ENCODE measurements around the gene VPS26C. TPM values are rescaled to one million over a fixed set of nuclear protein-coding genes. Genes with fewer than 3 reads are reported as not detected.
A peak's percentile ranks its signal among the peaks of the same experiment; 100 is the strongest.
"Not testable (repeated sequence)": the region's sequence is repeated elsewhere in the genome, so short reads cannot be mapped to it uniquely, and the experiment has no call there.

Gene VPS26C
- total and polyA plus RNA-seq, 9 of the 15 experiments (the other 6 are each of a cell fraction or from before 2014, with no cell fraction given), result 32.8 to 48.7 (median 42.1) TPM

DNA sequence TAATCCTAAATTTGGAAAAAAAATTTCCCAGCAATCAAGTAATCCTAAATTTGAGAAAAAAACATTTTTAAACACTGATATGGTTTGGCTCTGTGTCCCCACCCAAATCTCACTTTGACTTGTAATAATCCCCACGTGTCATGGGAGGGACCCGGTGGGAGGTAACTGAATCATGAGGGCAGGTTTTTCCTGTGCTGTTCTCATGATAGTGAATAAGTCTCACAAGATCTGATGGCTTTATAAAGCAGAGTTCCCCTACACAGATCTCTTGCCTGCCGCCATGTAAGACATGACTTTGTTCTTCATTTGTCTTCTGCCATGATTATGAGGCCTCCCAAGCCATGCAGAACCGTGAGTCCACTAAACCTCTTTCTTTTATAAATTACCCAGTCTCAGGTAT, 12.1 kb upstream of the VPS26C start:
- H3K9me3 ChIP-seq (replicated peaks; ENCODE audit: control insufficient read depth, insufficient read depth, low read depth, low read length); H3K27ac ChIP-seq (ENCODE audit: extremely low read depth, low read depth, low read length); BruUV-seq (replicated peaks); H2AFZ ChIP-seq (ENCODE audit: low read depth, low read length); DNase-seq (ENCODE audit: extremely low read depth in 1 of 4, low spot score in 3 of 4); FAIRE-seq; H3K9me1 ChIP-seq (ENCODE audit: control insufficient read depth, insufficient read depth, low read length); ATAC-seq; CTCF ChIA-PET (ENCODE audit: low intra/inter-chr PET ratio); H3K4me3 ChIP-seq; intact Hi-C loops (cut with micrococcal nuclease); H3K9ac ChIP-seq (ENCODE audit: insufficient read depth in 1 of 2, low read depth in 2 of 2, low read length in 2 of 2); H3K36me3 ChIP-seq (ENCODE audit: control insufficient read depth, insufficient read depth, low read length); in situ Hi-C loops (cut with MboI); H3K79me2 ChIP-seq (ENCODE audit: control insufficient read depth, insufficient read depth, low read length); POLR2A ChIA-PET; H3K27me3 ChIP-seq (ENCODE audit: control insufficient read depth in 2 of 2, insufficient read depth in 2 of 2, low read length in 2 of 2); H4K20me1 ChIP-seq (replicated peaks; ENCODE audit: control insufficient read depth, insufficient read depth, low read length); H3K4me1 ChIP-seq (replicated peaks in 1 of 2; ENCODE audit: control insufficient read depth in 2 of 2, insufficient read depth in 2 of 2, low read length in 2 of 2); H3K4me2 ChIP-seq (ENCODE audit: insufficient read depth, low read length): not testable (repeated sequence)
- TF ChIP-seq TRIM24 (IDR thresholded peaks at IDR 0.05), result 0 out of 4 replicates have a peak, but pooled peaks of 1 of the 2 experiments have one; percentile 15
- TF ChIP-seq CC2D1A (IDR thresholded peaks at IDR 0.05), result peak; percentile 51; the same call in 1 of the 2 replicates
- peak; percentile 36 for TF ChIP-seq ZFP36 (IDR thresholded peaks at IDR 0.05; ENCODE audit: low read depth, low read length, partially characterized antibody)
- TF ChIP-seq TRIM28 (IDR thresholded peaks at IDR 0.05), result 0 out of 2 replicates have a peak, but pooled peaks have one; percentile 45
- 36% methylated on average over 4 of the region's 4 CpGs for WGBS (ENCODE audit: insufficient coverage, low coverage, missing lambda C conversion rate)

DNA sequence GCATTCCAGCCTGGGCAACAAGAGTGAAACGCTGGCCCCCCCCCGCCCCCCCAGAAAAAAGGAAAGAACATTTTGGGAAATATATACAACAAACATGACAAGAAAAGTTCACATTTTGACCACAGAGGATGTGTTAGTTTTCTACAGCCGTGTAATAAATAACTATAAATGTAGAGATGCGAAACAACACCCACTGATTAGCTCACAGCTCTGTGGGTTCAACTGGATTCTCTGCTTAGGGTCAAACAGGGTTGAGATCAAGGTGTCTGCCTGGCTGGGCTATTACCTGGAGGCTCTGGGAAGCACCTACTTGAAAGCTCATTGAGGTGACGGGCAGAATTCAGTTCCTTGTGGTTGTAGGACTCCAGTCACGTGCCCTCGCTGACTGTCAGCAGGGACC, 11.1 kb upstream of the VPS26C start:
- Histone ChIP-seq H2AFZ (ENCODE audit: low read depth, low read length) (no peak overlapping the region), H3K4me2 (ENCODE audit: insufficient read depth, low read length) (no peak overlapping the region), H3K79me2 (ENCODE audit: control insufficient read depth, insufficient read depth, low read length) (no peaks in the 10 kb centered on the region), H3K9ac (ENCODE audit: insufficient read depth in 1 of 2, low read depth in 2 of 2, low read length in 2 of 2) (no peak overlapping the region), H3K4me3 (no peak overlapping the region), H3K9me1 (ENCODE audit: control insufficient read depth, insufficient read depth, low read length) (no peaks in the 10 kb centered on the region), H3K36me3 (ENCODE audit: control insufficient read depth, insufficient read depth, low read length) (no peaks in the 10 kb centered on the region), H3K4me1 (replicated peaks in 1 of 2; ENCODE audit: control insufficient read depth in 2 of 2, insufficient read depth in 2 of 2, low read length in 2 of 2) (peaks cover 0 to 3% of the 10 kb centered on the region in 2 experiments; a peak in 1 of 5 replicates), H3K27ac (ENCODE audit: extremely low read depth, low read depth, low read length) (no peak overlapping the region), H4K20me1 (replicated peaks; ENCODE audit: control insufficient read depth, insufficient read depth, low read length) (no peaks in the 10 kb centered on the region), H3K9me3 (replicated peaks; ENCODE audit: control insufficient read depth, insufficient read depth, low read depth, low read length) (no peaks in the 10 kb centered on the region; the same call in 1 of the 2 replicates), H3K27me3 (ENCODE audit: control insufficient read depth in 2 of 2, insufficient read depth in 2 of 2, low read length in 2 of 2) (no peaks in the 10 kb centered on the region)
- no peak for TF ChIP-seq CHD2 (IDR thresholded peaks at IDR 0.05; ENCODE audit: low read depth, low read length)
- no peak for TF ChIP-seq WHSC1 (IDR thresholded peaks at IDR 0.05; ENCODE audit: low read length)
- TF ChIP-seq CEBPB (tag; IDR thresholded peaks at IDR 0.05), result no peak
- no peak for TF ChIP-seq ZNF436 (CRISPR knock-in tag; IDR thresholded peaks at IDR 0.05)
- no peak for TF ChIP-seq SAP30 (IDR thresholded peaks at IDR 0.05; ENCODE audit: borderline replicate concordance, insufficient read depth, low read depth, low read length, poor library complexity, severe bottlenecking)
- no peak for TF ChIP-seq SMC3 (conservative IDR thresholded peaks at IDR 0.05; ENCODE audit: insufficient read depth, low read depth, low read length)
- no peak for TF ChIP-seq EHMT2 (IDR thresholded peaks at IDR 0.05)
- 74% methylated on average over 7 of the region's 7 CpGs for WGBS (ENCODE audit: insufficient coverage, low coverage, missing lambda C conversion rate)
- ChIA-PET CTCF (ENCODE audit: low intra/inter-chr PET ratio) (no interaction called here), POLR2A (interaction anchor here (1.1 kb wide), 1 partner anchor 10 kb away, joined by 6 read pairs; no protein-coding TSS in a partner anchor)
- in situ Hi-C loops (cut with MboI) (no loop called here), intact Hi-C loops (cut with micrococcal nuclease) (no loop called here)
- no peak for FAIRE-seq
- no peak for ATAC-seq
- no peak for DNase-seq (ENCODE audit: extremely low read depth in 1 of 4, low spot score in 3 of 4)
- no TSS peak for BruUV-seq (replicated peaks)

All from K562 (cell line).